Stomach (tissue), 4 donors: ENCODE results near the gene ANKRD35.

ENCODE experiments used
- EP300 ChIP-seq: sonication (generic); formaldehyde crosslinking; IDR thresholded peaks from one replicate; pipeline ENCODE4 v1.6.1; 2017; ENCODE audit warnings: antibody characterized with exemption
- POLR2A ChIP-seq, 4 donors: fragments of 450-650 bp; IDR thresholded peaks; one replicate each; pipeline ENCODE4 v1.6.1; 2016; ENCODE audit warnings: antibody characterized with exemption in 4 of 4, control low read depth in 2 of 4, mild to moderate bottlenecking in 1 of 4, moderate library complexity in 1 of 4
- POLR2AphosphoS5 ChIP-seq, 3 donors: sonication (generic); formaldehyde crosslinking; IDR thresholded peaks; one replicate each; pipeline ENCODE4 v1.6.1; 2016; ENCODE audit warnings: antibody characterized with exemption in 3 of 3
- TF ChIP-seq, protein P1 (sequence below), 7 experiments: fragments of 450-650 bp in 4 of 7; fragments of 200-600 bp in 3 of 7; sonication (generic) in 3 of 7; IDR thresholded peaks; one replicate each; pipeline ENCODE4 v1.5.1; 2016 to 2019; ENCODE audit warnings: antibody characterized with exemption in 7 of 7, control low read depth in 2 of 7, mild to moderate bottlenecking in 1 of 7

DNA sequence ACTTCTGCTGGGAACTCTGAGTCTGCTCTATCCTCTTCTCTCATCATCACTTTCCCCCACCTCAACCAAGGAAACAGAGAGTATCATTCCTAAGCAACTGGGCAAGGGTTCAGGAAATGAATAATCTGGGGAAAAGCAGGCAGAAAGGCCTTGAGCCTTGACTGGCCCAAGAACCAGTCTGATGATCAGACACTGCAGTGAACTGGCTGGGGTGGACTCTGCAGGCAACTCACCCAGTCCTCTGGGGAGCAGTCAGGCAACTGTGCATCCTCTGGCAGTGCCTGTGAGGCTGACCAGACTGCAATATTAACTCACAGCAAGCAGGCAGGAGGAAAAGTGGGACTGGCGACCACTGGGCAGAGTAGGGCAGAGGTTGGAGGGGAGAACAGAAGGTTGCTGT lies 991 bp downstream of the ANKRD35 start:
- TF ChIP-seq, protein P1, sequence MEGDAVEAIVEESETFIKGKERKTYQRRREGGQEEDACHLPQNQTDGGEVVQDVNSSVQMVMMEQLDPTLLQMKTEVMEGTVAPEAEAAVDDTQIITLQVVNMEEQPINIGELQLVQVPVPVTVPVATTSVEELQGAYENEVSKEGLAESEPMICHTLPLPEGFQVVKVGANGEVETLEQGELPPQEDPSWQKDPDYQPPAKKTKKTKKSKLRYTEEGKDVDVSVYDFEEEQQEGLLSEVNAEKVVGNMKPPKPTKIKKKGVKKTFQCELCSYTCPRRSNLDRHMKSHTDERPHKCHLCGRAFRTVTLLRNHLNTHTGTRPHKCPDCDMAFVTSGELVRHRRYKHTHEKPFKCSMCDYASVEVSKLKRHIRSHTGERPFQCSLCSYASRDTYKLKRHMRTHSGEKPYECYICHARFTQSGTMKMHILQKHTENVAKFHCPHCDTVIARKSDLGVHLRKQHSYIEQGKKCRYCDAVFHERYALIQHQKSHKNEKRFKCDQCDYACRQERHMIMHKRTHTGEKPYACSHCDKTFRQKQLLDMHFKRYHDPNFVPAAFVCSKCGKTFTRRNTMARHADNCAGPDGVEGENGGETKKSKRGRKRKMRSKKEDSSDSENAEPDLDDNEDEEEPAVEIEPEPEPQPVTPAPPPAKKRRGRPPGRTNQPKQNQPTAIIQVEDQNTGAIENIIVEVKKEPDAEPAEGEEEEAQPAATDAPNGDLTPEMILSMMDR (IDR thresholded peaks at IDR 0.05): no peak
- TF ChIP-seq EP300: no peak
- no peak for TF ChIP-seq POLR2A (IDR thresholded peaks at IDR 0.05)
- TF ChIP-seq POLR2AphosphoS5 (IDR thresholded peaks at IDR 0.05): no peak
